Keratinocyte (primary cell): ENCODE results near the gene MGAT5B. TPM values are rescaled to one million over a fixed set of nuclear protein-coding genes. Genes with fewer than 3 reads are reported as not detected.

Source experiments
- DNase-seq: peaks from one replicate; pipeline ENCODE4 v3.0.0-alpha.2; 2011; ENCODE audit warnings: low read depth, missing footprints, low spot score
- FAIRE-seq: peaks from 2 replicates; lab custom pipeline; 2011; peaks lifted over from hg19 to GRCh38; lab: Jason Lieb, UNC
- H2AFZ ChIP-seq: 2 replicates; pipeline ENCODE4 v1.6.0; 2012; ENCODE audit warnings: low read length, control low read depth, inconsistent platforms; ENCODE audit not compliant: control insufficient read depth
- H3K27ac ChIP-seq: 2 replicates; pipeline ENCODE4 v1.5.1; 2011; ENCODE audit warnings: low read length; ENCODE audit not compliant: control insufficient read depth, insufficient read depth
- H3K27me3 ChIP-seq: 3 replicates; pipeline ENCODE4 v1.6.0; 2011; ENCODE audit warnings: low read length; ENCODE audit not compliant: control insufficient read depth, insufficient read depth; ENCODE audit errors: extremely low read depth
- H3K36me3 ChIP-seq, 2 experiments: 2 replicates in 1 of 2; 3 replicates in 1 of 2; pipeline ENCODE4 v1.5.1; 2011; ENCODE audit warnings: low read length in 2 of 2, mild to moderate bottlenecking in 1 of 2; ENCODE audit not compliant: control insufficient read depth in 2 of 2, insufficient read depth in 2 of 2; ENCODE audit errors: extremely low read depth in 1 of 2
- H3K4me1 ChIP-seq: 3 replicates; pipeline ENCODE4 v1.5.1; 2011; ENCODE audit warnings: low read length; ENCODE audit not compliant: control insufficient read depth, insufficient read depth; ENCODE audit errors: extremely low read depth
- H3K4me2 ChIP-seq: 3 replicates; pipeline ENCODE4 v1.6.0; 2011; ENCODE audit warnings: low read depth, low read length; ENCODE audit not compliant: control insufficient read depth, insufficient read depth; ENCODE audit errors: extremely low read depth
- H3K4me3 ChIP-seq, 3 experiments: fragments of 200-600 bp in 1 of 3; sonication (generic) in 1 of 3; 2 replicates in 2 of 3; 3 replicates in 1 of 3; pipeline ENCODE4 v1.5.1; 2011 to 2016; ENCODE audit warnings: low read length in 3 of 3, mild to moderate bottlenecking in 3 of 3, control low read depth in 2 of 3, inconsistent platforms in 1 of 3, low read depth in 1 of 3, mixed read lengths in 1 of 3, mixed run types in 1 of 3, moderate library complexity in 1 of 3; ENCODE audit not compliant: control insufficient read depth in 2 of 3, insufficient read depth in 2 of 3; ENCODE audit errors: extremely low read depth in 1 of 3
- H3K79me2 ChIP-seq: 2 replicates; pipeline ENCODE4 v1.6.0; 2012; ENCODE audit warnings: low read length; ENCODE audit not compliant: control insufficient read depth, insufficient read depth
- H3K9ac ChIP-seq: 3 replicates; pipeline ENCODE4 v1.6.0; 2011; ENCODE audit warnings: low read length; ENCODE audit not compliant: control insufficient read depth, insufficient read depth; ENCODE audit errors: extremely low read depth
- H3K9me1 ChIP-seq: 3 replicates; pipeline ENCODE4 v1.6.0; 2011; ENCODE audit warnings: low read length; ENCODE audit not compliant: control insufficient read depth, insufficient read depth; ENCODE audit errors: extremely low read depth
- H3K9me3 ChIP-seq: 2 replicates; pipeline ENCODE4 v1.5.1; 2012; ENCODE audit warnings: low read depth, low read length; ENCODE audit not compliant: control insufficient read depth
- H4K20me1 ChIP-seq: 3 replicates; pipeline ENCODE4 v1.6.0; 2011; ENCODE audit warnings: low read length; ENCODE audit not compliant: control insufficient read depth, insufficient read depth; ENCODE audit errors: extremely low read depth
- EZH2 ChIP-seq: IDR thresholded peaks from one replicate; pipeline ENCODE4 v1.6.1; 2012; ENCODE audit warnings: inconsistent platforms, mild to moderate bottlenecking, low read length, moderate library complexity
- dilution Hi-C: fragments of 300-500 bp; cut with MboI; formaldehyde crosslinking; loops from one replicate; pipeline ENCODE4 v1.7.0; 2020; ENCODE audit warnings: low sequenced_read_pairs; ENCODE audit not compliant: extremely low pct_ligation_motif_present
- polyA plus RNA-seq, 5 experiments: library from polyadenylated mRNA; depleted of rRNA in 3 of 5; stranded (reverse) in 3 of 5; stranded (forward) in 1 of 5; unstranded in 1 of 5; fragments of >200 nt; gene quantifications; 1 replicate in 1 of 5; 2 replicates in 3 of 5; 3 replicates in 1 of 5; pipeline versions ENCODE4 v1.2.1 to v1.2.3, GENCODE V29; 2011 to 2012; ENCODE audit warnings: missing spikeins in 2 of 5, low read depth in 1 of 5, low replicate concordance in 1 of 5
- TF ChIP-seq, protein P1 (sequence below), 3 experiments: IDR thresholded peaks in 1 of 3; conservative IDR thresholded peaks in 1 of 3; optimal IDR thresholded peaks in 1 of 3; 2 replicates in 2 of 3; 3 replicates in 1 of 3; pipeline versions ENCODE3 to v1.5.1; 2011; ENCODE audit warnings: low read length in 3 of 3, mild to moderate bottlenecking in 3 of 3, moderate library complexity in 2 of 3, control low read depth in 1 of 3, inconsistent platforms in 1 of 3; ENCODE audit not compliant: insufficient read depth in 2 of 3; ENCODE audit errors: extremely low read depth in 1 of 3

The MGAT5B gene
- polyA plus RNA-seq, 1 donor (not counting 4 experiments of a cell fraction or from before 2014, with no cell fraction given), result 0.29 TPM

DNA sequence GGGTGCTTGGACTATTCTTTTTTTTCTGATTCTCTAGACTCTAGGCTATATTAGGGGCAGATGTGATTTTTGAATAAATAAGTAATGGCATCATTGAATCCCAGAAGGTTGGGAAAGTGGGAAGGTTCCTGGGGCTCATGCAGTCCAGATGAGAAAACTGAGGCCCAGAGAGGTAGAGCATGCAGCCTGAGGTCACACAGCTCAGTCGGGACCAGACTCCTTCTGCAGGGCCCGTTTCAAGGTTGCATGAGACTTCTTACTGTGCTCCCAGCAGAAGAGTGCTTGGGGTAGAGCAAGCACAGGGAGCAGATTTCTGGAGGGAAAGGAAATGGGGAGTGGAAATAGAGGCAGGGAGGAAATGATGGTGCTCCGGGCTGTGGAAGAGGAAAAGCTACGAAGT lies 59.8 kb downstream of the MGAT5B start:
- H3K4me1 ChIP-seq, result no peaks in the 10 kb centered on the region
- FAIRE-seq, result no peak
- H3K36me3 ChIP-seq, result no peaks in the 10 kb centered on the region
- H3K4me3 ChIP-seq, result no peak overlapping the region
- H3K9me3 ChIP-seq, result no peaks in the 10 kb centered on the region
- no peaks in the 10 kb centered on the region for H3K9me1 ChIP-seq
- H3K27me3 ChIP-seq, result peaks cover 12% of the 10 kb centered on the region
- H3K27ac ChIP-seq, result no peak overlapping the region
- no peaks in the 10 kb centered on the region for H3K79me2 ChIP-seq
- H4K20me1 ChIP-seq, result no peaks in the 10 kb centered on the region
- dilution Hi-C loops, result no loop called here
- DNase-seq, result no peak
- no peak overlapping the region for H3K9ac ChIP-seq
- no peak overlapping the region for H3K4me2 ChIP-seq
- H2AFZ ChIP-seq, result no peak overlapping the region
- no peak for TF ChIP-seq EZH2
- TF ChIP-seq, protein P1, sequence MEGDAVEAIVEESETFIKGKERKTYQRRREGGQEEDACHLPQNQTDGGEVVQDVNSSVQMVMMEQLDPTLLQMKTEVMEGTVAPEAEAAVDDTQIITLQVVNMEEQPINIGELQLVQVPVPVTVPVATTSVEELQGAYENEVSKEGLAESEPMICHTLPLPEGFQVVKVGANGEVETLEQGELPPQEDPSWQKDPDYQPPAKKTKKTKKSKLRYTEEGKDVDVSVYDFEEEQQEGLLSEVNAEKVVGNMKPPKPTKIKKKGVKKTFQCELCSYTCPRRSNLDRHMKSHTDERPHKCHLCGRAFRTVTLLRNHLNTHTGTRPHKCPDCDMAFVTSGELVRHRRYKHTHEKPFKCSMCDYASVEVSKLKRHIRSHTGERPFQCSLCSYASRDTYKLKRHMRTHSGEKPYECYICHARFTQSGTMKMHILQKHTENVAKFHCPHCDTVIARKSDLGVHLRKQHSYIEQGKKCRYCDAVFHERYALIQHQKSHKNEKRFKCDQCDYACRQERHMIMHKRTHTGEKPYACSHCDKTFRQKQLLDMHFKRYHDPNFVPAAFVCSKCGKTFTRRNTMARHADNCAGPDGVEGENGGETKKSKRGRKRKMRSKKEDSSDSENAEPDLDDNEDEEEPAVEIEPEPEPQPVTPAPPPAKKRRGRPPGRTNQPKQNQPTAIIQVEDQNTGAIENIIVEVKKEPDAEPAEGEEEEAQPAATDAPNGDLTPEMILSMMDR (optimal IDR thresholded peaks at IDR 0.05 in 1 of 3, IDR thresholded peaks at IDR 0.05 in 1 of 3, conservative IDR thresholded peaks at IDR 0.05 in 1 of 3; ENCODE audit: extremely low read depth in 1 of 3, insufficient read depth in 2 of 3, low read length in 3 of 3), result no peak

DNA sequence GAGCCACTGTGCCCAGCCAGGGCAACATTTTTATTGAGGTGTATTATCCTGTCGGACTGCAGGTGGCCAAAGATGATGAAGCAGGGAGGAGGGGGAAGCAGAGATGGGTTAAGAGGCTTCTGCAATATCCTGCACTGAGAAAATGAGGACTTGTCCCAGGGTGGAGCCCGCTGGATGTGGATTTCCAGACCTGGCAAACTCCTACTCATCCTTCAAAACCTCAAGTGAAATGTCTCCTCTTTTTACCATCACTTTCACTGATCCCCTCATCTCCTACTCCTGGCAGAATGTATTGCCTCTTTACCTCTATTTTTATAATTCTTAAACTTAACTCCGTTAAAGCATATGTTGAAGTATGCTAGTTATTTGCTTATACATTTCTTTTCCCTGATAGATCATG lies 60.9 kb downstream of the MGAT5B start:
- no peaks in the 10 kb centered on the region for H3K9me1 ChIP-seq
- dilution Hi-C loops, result no loop called here
- no peak for DNase-seq
- no peak for TF ChIP-seq EZH2
- TF ChIP-seq, protein P1 (optimal IDR thresholded peaks at IDR 0.05 in 1 of 3, IDR thresholded peaks at IDR 0.05 in 1 of 3, conservative IDR thresholded peaks at IDR 0.05 in 1 of 3; ENCODE audit: extremely low read depth in 1 of 3, insufficient read depth in 2 of 3, low read length in 3 of 3), result no peak
- peaks cover 21% of the 10 kb centered on the region for H3K27me3 ChIP-seq
- H4K20me1 ChIP-seq, result no peaks in the 10 kb centered on the region
- H3K4me2 ChIP-seq, result no peak overlapping the region
- H2AFZ ChIP-seq, result no peak overlapping the region
- H3K9me3 ChIP-seq, result no peaks in the 10 kb centered on the region
- no peak overlapping the region for H3K27ac ChIP-seq
- H3K79me2 ChIP-seq, result no peaks in the 10 kb centered on the region
- FAIRE-seq, result no peak
- no peaks in the 10 kb centered on the region for H3K36me3 ChIP-seq
- no peak overlapping the region for H3K9ac ChIP-seq
- H3K4me1 ChIP-seq, result no peaks in the 10 kb centered on the region
- no peak overlapping the region for H3K4me3 ChIP-seq
